Esophagus muscularis mucosa (tissue), 4 donors: ENCODE results near the gene KRTAP9-9. TPM values are rescaled to one million over a fixed set of nuclear protein-coding genes. Genes with fewer than 3 reads are reported as not detected.

Experiments used
- DNase-seq: peaks from one replicate; pipeline ENCODE4 v3.0.0-alpha.2; 2017; ENCODE audit errors: extremely low spot score
- H3K27ac ChIP-seq, 4 donors: fragments of 200-600 bp; sonication (generic); replicated peaks in 1 of 4; 1 replicate in 3 of 4; 2 replicates in 1 of 4; pipeline ENCODE4 v1.5.1; 2016 to 2019; ENCODE audit warnings: mild to moderate bottlenecking in 1 of 4
- H3K27me3 ChIP-seq, 4 donors: fragments of 200-600 bp; sonication (generic); one replicate each; pipeline versions ENCODE4 v1.5.1 to v1.6.0; 2016 to 2019
- H3K36me3 ChIP-seq, 4 donors: fragments of 200-600 bp; sonication (generic); one replicate each; pipeline ENCODE4 v1.5.1; 2016 to 2019
- H3K4me1 ChIP-seq, 4 donors: fragments of 200-600 bp; sonication (generic); one replicate each; pipeline ENCODE4 v1.5.1; 2016 to 2019
- H3K4me3 ChIP-seq, 4 donors: fragments of 200-600 bp; sonication (generic); 1 replicate in 2 of 4; 2 replicates in 2 of 4; pipeline ENCODE4 v1.5.1; 2016 to 2019; ENCODE audit warnings: mild to moderate bottlenecking in 4 of 4, moderate library complexity in 1 of 4
- H3K9me3 ChIP-seq, 4 donors: fragments of 200-600 bp; sonication (generic); 1 replicate in 3 of 4; 2 replicates in 1 of 4; pipeline ENCODE4 v1.5.1; 2016 to 2019
- EP300 ChIP-seq: sonication (generic); formaldehyde crosslinking; IDR thresholded peaks from one replicate; pipeline ENCODE4 v1.6.1; 2017; ENCODE audit warnings: antibody characterized with exemption
- POLR2A ChIP-seq: fragments of 450-650 bp; IDR thresholded peaks from one replicate; pipeline ENCODE4 v1.6.1; 2017; ENCODE audit warnings: antibody characterized with exemption, moderate library complexity, mild to moderate bottlenecking, low read depth
- POLR2AphosphoS5 ChIP-seq, 2 donors: sonication (generic); formaldehyde crosslinking; IDR thresholded peaks; one replicate each; pipeline ENCODE4 v1.6.1; 2017; ENCODE audit warnings: antibody characterized with exemption in 2 of 2
- WGBS: methylation state at CpG from one replicate; pipeline ENCODE4 v1.1.5; 2018; 5-methylcytosine and 5-hydroxymethylcytosine counted together
- intact Hi-C: fragments of 100-400 bp; cut with DNase I; formaldehyde crosslinking; loops from one replicate; pipeline ENCODE4 v1.15.1; 2023
- total RNA-seq, 4 donors: library from RNA; depleted of rRNA; stranded (reverse); fragments of >200 nt; gene quantifications; one replicate each; pipeline versions ENCODE4 v1.1.0 to v1.2.1, GENCODE V29; 2016
- TF ChIP-seq, protein P1 (sequence below), 3 experiments: fragments of 200-600 bp in 2 of 3; fragments of 450-650 bp in 1 of 3; sonication (generic) in 2 of 3; IDR thresholded peaks; one replicate each; pipeline ENCODE4 v1.5.1; 2017 to 2019; ENCODE audit warnings: antibody characterized with exemption in 3 of 3, mild to moderate bottlenecking in 2 of 3, moderate library complexity in 1 of 3

The KRTAP9-9 gene
- total RNA-seq, 4 donors from 2014 or later = not detected

DNA sequence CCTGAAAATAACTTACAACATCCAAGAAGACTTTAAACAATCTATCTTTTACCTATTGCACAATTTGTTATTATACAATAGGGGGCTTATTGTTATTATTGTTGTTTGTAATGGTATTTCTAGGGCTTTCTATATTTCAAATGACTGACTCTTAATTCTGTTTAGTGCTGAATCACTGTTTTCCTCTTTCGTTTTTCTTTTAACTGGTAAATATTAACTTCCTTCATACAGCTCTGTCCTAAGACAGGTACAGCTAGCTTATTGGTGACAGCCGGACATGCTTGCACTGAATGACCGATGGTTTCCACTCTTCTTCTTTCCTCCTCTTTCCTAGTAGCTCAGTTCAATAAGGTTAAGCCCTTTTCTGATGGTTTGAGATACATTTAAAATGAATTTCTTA, 31.9 kb downstream of the KRTAP9-9 start:
- Histone ChIP-seq H3K4me1 (peaks cover 0 to 11% (median 10%) of the 10 kb centered on the region in 4 donors), H3K27me3 (peaks cover 0 to 12% (median 2%) of the 10 kb centered on the region in 4 donors), H3K36me3 (no peaks in the 10 kb centered on the region), H3K9me3 (no peaks in the 10 kb centered on the region), H3K4me3 (no peak overlapping the region), H3K27ac (no peak overlapping the region)
- WGBS = 86% methylated on average over 3 of the region's 3 CpGs
- DNase-seq = no peak
- intact Hi-C loops = no loop called here
- TF ChIP-seq EP300 = no peak
- no peak for TF ChIP-seq POLR2AphosphoS5 (IDR thresholded peaks at IDR 0.05)
- TF ChIP-seq, protein P1, sequence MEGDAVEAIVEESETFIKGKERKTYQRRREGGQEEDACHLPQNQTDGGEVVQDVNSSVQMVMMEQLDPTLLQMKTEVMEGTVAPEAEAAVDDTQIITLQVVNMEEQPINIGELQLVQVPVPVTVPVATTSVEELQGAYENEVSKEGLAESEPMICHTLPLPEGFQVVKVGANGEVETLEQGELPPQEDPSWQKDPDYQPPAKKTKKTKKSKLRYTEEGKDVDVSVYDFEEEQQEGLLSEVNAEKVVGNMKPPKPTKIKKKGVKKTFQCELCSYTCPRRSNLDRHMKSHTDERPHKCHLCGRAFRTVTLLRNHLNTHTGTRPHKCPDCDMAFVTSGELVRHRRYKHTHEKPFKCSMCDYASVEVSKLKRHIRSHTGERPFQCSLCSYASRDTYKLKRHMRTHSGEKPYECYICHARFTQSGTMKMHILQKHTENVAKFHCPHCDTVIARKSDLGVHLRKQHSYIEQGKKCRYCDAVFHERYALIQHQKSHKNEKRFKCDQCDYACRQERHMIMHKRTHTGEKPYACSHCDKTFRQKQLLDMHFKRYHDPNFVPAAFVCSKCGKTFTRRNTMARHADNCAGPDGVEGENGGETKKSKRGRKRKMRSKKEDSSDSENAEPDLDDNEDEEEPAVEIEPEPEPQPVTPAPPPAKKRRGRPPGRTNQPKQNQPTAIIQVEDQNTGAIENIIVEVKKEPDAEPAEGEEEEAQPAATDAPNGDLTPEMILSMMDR (IDR thresholded peaks at IDR 0.05) = no peak
- TF ChIP-seq POLR2A = no peak

DNA sequence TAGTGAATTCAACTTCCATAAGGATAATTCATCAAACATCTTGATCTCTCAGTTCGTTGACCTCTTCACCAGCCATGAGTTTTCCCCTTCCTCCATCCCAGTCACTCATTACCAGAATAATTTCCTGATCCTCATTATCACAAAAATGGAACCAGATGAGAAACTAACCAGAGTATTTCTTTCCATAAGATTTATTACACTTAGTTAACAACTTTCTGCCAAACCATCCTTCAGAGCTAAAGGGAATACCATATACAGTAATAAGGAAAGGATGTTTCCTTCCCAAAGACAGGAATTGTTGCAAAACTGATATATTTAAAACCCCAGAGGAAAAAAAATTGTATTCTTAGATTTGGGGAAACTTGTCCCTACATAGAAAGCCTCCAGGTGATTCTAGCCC, 38.8 kb downstream of the KRTAP9-9 start:
- 79% methylated on average over 1 of the region's 1 CpG for WGBS
- no peak for TF ChIP-seq EP300
- TF ChIP-seq, protein P1 (IDR thresholded peaks at IDR 0.05) = no peak
- no peak for TF ChIP-seq POLR2AphosphoS5 (IDR thresholded peaks at IDR 0.05)
- TF ChIP-seq POLR2A = no peak
- intact Hi-C loops = no loop called here
- Histone ChIP-seq H3K4me3 (no peak overlapping the region), H3K4me1 (no peaks in the 10 kb centered on the region), H3K36me3 (no peaks in the 10 kb centered on the region), H3K27ac (no peak overlapping the region), H3K27me3 (peaks cover 0 to 17% (median 0%) of the 10 kb centered on the region in 4 donors), H3K9me3 (no peaks in the 10 kb centered on the region)
- no peak for DNase-seq

DNA sequence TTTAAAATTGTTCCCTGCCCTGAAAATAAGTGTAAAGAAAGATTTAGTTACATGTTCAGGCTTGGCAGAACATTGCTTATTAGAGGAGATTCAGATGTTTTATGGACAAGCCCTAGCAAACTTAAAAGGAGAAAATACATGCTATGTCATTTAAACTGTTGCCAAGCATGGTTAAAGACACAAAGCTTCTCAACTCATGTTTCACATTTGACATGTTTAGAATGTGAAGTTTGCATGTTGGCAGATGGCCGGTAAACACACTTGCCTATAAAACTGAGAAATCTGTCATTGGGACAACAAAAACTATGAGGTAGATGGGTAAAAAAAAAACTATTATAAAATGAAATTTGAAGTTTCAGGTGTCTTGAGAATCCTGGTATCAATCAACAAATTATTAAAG, 41.7 kb downstream of the KRTAP9-9 start:
- Histone ChIP-seq H3K27me3 (peaks cover 0 to 8% (median 0%) of the 10 kb centered on the region in 4 donors), H3K4me1 (peaks cover 0 to 4% (median 0%) of the 10 kb centered on the region in 4 donors), H3K9me3 (no peaks in the 10 kb centered on the region), H3K36me3 (no peaks in the 10 kb centered on the region), H3K27ac (no peak overlapping the region), H3K4me3 (no peak overlapping the region)
- no peak for TF ChIP-seq POLR2AphosphoS5 (IDR thresholded peaks at IDR 0.05)
- TF ChIP-seq, protein P1 (IDR thresholded peaks at IDR 0.05) = no peak
- TF ChIP-seq POLR2A = no peak
- no peak for TF ChIP-seq EP300
- peak; percentile 7 for DNase-seq
- WGBS = 42% methylated on average over 1 of the region's 1 CpG
- intact Hi-C loops = no loop called here

DNA sequence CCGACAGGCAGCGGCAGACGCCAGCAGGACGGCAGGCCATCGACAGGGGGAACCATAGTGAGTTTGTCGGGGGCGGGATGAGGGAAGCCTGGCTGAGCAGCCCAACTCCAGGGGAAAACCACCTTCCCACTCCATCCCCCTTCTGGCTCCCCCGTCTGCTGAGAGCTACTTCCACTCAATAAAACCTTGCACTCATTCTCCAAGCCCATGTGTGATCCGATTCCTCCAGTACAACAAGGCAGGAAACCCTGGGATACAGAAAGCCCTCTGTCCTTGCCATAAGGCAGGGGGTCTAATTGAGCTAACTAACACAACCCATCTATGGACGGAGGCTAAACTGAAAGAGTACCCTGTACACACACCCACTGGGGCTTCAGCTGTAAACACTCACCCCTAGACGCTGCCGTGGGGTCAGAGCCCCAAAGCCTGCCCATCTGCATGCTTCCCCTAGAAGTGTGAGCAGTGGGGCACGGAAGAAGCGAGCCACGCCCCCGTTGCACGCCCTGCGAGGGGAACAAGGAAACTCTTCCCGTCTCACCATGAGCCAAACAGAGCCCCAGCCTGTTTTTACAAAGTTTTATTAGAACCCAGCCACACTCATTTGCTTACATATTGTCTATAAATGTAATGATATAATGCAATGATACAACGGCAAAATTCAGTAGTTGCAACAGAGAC, 43.4 kb downstream of the KRTAP9-9 start:
- TF ChIP-seq POLR2A (no peak), EP300 (no peak), POLR2AphosphoS5 (IDR thresholded peaks at IDR 0.05) (no peak)
- TF ChIP-seq, protein P1 (IDR thresholded peaks at IDR 0.05) = no peak
- H3K36me3 ChIP-seq = no peaks in the 10 kb centered on the region
- 95% methylated on average over 20 of the region's 20 CpGs for WGBS
- no peak overlapping the region for H3K27ac ChIP-seq
- H3K27me3 ChIP-seq = peaks cover 0 to 8% (median 0%) of the 10 kb centered on the region in 4 donors
- H3K4me3 ChIP-seq = no peak overlapping the region
- intact Hi-C loops = no loop called here
- DNase-seq = peak; percentile 55
- H3K9me3 ChIP-seq = no peaks in the 10 kb centered on the region
- H3K4me1 ChIP-seq = peaks cover 0 to 4% (median 0%) of the 10 kb centered on the region in 4 donors
